ENCODE results near the gene DDX41.
"Not testable (repeated sequence)": the region's sequence is repeated elsewhere in the genome, so short reads cannot be mapped to it uniquely, and the experiment has no call there.

The DDX41 gene

DNA sequence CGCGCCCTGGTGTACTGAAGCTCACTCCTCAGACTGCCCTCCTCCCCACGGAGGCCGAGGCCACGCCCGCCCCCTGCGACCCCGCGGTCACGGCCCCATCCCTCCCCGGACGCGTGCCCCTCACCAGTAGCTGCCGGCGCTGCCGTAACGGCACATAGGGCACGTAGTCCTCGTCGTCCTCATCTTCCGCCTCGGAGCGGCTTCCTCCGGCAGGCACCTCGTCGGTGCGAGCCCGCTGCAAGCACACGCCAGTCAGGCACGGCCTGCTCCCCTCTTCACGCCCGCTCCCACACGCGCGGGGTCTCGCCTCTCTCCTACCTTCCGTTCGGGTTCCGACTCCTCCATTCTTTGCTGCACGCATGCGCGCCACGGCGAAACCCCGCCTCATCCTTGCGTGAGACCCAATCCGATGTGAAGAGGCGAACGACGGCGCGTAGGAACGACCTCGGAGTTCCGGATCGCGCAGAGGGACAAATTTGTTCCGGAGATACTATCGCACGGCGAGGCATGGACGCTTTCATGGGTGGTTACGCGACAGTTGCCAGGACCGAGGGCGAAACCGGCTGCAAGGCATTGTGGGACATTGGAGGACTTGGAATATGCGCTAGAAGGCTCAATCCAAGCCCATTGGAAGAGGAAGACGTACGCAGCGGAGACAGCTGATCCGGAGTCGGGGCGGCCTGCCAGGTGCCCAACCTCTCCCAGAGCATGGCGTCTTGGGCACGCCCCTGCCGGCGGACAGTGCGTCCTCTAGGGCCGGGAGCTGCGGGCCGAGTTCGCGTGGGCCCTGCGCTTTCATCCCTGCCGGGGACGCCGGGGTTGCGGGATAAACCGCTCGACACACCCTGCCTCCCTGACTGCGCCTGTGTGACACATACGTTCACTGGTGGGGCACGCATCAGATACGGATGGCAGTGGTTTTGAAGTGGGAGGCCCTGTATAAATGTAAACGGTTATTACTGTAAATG, at the start of gene DDX41:
DDX41 (minus strand) TSS at position 361 of the 968 bp plus-strand sequence; CDS start at position 345, 16 bp downstream.
- peak; percentile 87 for DNase-seq (ENCODE audit: low read depth)

GRCh38 chr5:177565046-177565445, 48.3 kb upstream of the DDX41 start:
- no peak for DNase-seq (ENCODE audit: low read depth)

DNA sequence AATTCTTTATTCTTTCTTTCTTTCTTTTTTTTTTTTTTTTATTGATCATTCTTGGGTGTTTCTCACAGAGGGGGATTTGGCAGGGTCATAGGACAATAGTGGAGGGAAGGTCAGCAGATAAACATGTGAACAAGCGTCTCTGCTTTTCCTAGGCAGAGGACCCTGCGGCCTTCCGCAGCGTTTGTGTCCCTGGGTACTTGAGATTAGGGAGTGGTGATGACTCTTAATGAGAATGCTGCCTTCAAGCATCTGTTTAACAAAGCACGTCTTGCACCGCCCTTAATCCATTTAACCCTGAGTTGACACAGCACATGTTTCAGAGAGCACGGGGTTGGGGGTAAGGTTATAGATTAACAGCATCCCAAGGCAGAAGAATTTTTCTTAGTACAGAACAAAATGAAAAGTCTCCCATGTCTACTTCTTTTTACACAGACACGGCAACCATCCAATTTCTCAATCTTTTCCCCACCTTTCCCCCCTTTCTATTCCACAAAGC, 42.7 kb upstream of the DDX41 start:
- DNase-seq (ENCODE audit: low read depth): not testable (repeated sequence)

- no peak for DNase-seq (ENCODE audit: low read depth)
Observed at GRCh38 chr5:177557796-177558195, 41.0 kb upstream of the DDX41 start.

GRCh38 chr5:177557041-177557647, 40.4 kb upstream of the DDX41 start:
- DNase-seq (ENCODE audit: low read depth): no peak

DNA sequence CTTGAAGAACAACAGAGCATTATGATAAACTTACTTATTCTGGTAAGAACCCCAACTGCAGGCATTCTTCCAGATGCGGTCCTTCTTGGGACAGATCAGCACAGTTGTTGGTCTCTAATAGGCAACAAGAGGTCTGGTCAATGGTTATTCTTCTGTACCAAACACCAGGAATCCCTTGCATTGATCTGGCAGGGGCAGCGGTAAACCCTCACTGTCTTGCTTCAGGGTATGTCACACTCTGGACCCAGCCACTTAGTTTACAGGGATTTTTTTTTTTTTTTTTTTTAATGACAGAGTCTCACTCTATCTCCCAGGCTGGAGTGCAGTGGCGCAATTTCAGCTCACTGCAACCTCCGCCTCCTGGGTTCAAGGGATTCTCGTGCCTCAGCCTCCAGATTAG, 38.9 kb upstream of the DDX41 start:
- DNase-seq (ENCODE audit: low read depth): no peak

- no peak for DNase-seq (ENCODE audit: low read depth)
Observed at GRCh38 chr5:177555228-177555627, 38.5 kb upstream of the DDX41 start.

- peak; percentile 90 for DNase-seq (ENCODE audit: low read depth)
Observed at GRCh38 chr5:177554474-177555111, 37.8 kb upstream of the DDX41 start, which contains the start of gene FAM193B. Gene FAM193B, minus strand, starts transcription at chr5:177554563. Its CDS starts 105 bp downstream, at chr5:177554458.

- DNase-seq (ENCODE audit: low read depth): peak; percentile 22
Observed at GRCh38 chr5:177553671-177554429, 37.1 kb upstream of the DDX41 start.

DNA sequence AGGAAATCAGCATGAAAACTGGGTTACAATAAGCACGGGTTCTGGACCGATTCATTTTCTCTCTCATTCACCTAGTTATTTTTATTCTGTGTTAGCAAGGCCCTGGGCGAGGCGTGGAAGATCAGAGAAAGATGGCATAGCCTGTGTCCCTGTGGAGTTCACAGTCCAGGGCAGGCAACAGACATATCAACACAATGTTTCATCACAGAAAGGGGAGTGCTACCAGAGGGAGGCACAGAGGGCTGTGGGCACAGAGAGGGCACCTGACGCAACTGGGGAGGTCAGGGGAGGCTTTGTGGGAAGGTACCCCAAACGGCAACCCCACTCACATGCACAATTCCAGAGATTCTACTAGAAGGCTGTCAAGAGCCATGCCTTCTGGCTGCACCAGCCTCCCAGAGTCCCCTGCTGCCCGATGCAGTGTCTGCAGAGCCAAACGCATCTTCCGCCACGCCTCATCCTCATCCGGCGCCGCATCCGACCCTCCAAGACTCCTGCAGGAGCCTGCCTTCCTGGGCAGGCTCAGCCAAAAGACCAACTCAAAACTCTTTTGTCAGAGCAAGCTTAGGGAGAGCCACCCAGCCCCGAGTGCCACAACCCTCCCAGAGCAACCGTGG, 36.2 kb upstream of the DDX41 start:
- DNase-seq (ENCODE audit: low read depth): no peak

GRCh38 chr5:177550122-177550521, 33.4 kb upstream of the DDX41 start:
- no peak for DNase-seq (ENCODE audit: low read depth)

DNA sequence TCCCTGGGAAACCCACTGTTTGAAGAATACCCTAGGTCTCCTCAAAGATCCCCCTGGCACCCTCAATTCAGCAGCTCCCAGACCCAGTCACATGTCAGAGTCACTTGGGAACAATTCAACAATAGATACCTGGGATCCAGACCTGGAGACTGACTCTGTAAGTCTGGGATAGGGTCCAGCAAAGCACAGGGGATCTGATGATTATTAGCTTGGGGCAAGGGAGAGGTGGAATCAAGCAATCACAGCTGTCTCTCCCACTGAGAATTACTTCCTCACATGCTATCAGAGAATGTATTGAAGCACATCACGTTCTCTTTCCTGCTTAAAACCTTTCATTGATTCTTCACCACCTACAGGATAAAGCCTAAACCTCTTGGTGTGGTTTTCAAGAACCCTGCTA, 31.7 kb upstream of the DDX41 start:
- no peak for DNase-seq (ENCODE audit: low read depth)

DNA sequence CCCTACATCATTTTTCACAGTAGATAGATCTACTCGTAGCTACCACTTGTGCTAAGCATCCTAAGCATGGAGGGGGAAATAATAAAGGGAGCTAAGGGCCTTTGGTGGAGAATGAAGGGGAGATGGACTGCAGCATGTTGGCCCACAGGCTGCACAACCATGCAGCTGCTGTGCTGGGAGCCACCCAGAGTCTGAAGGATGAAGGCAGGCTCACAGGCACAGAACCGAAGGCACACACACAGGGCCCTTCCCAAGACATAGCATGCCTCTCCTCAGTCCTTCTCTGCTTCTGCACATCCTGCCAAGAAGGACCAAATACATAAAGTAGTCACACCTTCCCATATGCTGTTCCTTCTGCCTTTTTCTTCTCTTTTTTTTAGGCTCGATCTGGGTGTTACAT, 31.0 kb upstream of the DDX41 start:
- no peak for DNase-seq (ENCODE audit: low read depth)

DNA sequence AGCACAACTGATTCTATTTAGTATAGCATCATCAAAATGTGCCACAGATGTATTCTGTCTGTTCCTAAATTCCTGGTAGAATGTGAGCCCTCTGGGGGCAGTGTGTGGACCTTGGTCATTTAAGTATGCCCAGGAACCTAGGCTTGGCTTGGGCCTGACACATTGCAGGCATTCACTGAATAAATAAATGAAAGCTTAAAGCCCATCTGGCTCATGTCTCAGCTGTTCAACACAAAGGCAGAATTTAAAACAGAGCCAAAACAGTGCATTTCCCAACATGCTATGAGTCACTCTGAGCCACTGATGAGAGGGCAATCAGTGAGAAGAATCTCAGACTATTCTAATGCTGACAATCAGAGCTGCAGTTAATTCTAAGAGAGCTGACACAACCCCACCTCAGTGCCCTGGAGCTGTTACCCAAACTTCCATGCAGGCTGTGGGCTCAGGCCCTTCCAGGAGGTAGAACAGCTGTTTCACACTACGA, 29.5 kb upstream of the DDX41 start:
- DNase-seq (ENCODE audit: low read depth): no peak

GRCh38 chr5:177545487-177546257, 28.9 kb upstream of the DDX41 start:
- DNase-seq (ENCODE audit: low read depth): no peak

DNA sequence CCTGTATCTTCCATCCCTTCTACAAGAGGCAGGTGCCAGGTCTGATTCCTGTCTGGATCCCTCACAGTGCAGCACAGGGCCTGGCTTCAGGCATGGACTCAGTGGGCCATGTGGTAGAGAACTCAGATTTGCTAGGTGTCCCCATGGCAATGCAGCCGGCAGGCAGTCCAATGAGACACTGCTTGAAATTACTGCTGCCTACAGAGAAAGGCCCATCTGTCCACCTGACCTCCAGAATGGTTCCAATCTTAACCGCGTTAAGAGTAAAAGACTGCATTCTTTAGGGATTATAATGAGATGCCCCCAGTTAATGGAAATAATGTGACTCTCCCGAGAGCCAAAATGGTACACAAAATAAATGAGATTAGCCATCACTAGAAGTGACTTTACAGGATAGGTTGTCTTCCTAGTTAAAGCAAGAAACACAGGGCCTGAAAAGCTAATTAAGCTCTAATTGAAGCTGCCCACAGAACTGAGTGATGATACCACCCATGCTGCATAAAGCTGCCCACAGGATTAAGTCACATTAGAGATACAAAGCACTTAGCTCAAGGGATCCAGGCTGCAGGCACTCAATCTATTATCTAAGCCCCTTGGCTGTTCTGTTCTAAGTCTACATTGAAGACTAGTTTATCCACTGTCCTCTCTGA, 26.2 kb upstream of the DDX41 start:
- DNase-seq (ENCODE audit: low read depth): no peak

GRCh38 chr5:177540438-177540837, 23.7 kb upstream of the DDX41 start:
- no peak for DNase-seq (ENCODE audit: low read depth)

- DNase-seq (ENCODE audit: low read depth): no peak
Observed at GRCh38 chr5:177539411-177539810, 22.6 kb upstream of the DDX41 start.

DNA sequence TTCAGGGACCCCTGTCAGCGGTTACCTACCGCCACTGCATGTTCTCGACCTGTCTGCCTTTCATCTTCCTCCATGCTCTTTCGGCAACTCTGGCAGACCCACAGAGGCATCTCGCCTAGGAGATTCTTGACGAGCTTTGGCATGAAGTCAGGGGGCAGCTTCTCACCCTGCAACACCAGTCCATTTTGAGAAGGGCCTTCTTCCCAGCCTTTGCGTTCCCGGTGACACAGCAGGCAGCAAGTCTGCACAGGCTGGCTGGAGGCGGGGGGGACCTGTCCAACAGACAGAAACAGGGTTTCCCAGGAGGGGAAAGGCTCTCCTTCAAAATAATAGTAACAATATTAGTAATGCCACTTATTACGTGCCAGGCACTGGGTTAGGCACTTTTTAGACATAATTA, 22.1 kb upstream of the DDX41 start:
- DNase-seq (ENCODE audit: low read depth): no peak
